Fibroblast of mammary gland (primary cell): Measurements from ENCODE around the gene ANAPC7.
"Not testable (repeated sequence)": the region's sequence is repeated elsewhere in the genome, so short reads cannot be mapped to it uniquely, and the experiment has no call there.

Source experiments
- DNase-seq: peaks from one replicate; pipeline ENCODE4 v3.0.0-alpha.2; 2010; ENCODE audit warnings: low read depth
- H3K4me3 ChIP-seq: 2 replicates; pipeline ENCODE4 v1.5.1; 2011; ENCODE audit warnings: low read depth, mild to moderate bottlenecking, low read length, moderate library complexity; ENCODE audit not compliant: control insufficient read depth
- CTCF ChIP-seq: conservative IDR thresholded peaks from 2 replicates; pipeline ENCODE4 v1.5.1; 2011; ENCODE audit warnings: low read depth, low read length, inconsistent platforms; ENCODE audit not compliant: control insufficient read depth, insufficient read depth

ANAPC7 gene

GRCh38 chr12:110366321-110367142 is 37.0 kb downstream of the ANAPC7 start:
- no peak overlapping the region for H3K4me3 ChIP-seq
- TF ChIP-seq CTCF = no peak
- no peak for DNase-seq

GRCh38 chr12:110365489-110366320 is 37.8 kb downstream of the ANAPC7 start:
- TF ChIP-seq CTCF = no peak
- no peak for DNase-seq
- H3K4me3 ChIP-seq = no peak overlapping the region

- DNase-seq = no peak
- H3K4me3 ChIP-seq = no peak overlapping the region
- no peak for TF ChIP-seq CTCF
These were observed 42.3 kb downstream of the ANAPC7 start for GRCh38 chr12:110361216-110361615.

GRCh38 chr12:110358384-110359097 is 45.0 kb downstream of the ANAPC7 start:
- not testable (repeated sequence) for DNase-seq, H3K4me3 ChIP-seq
- TF ChIP-seq CTCF = peak; percentile 39

GRCh38 chr12:110355073-110355472 is 48.4 kb downstream of the ANAPC7 start:
- H3K4me3 ChIP-seq = no peak overlapping the region
- peak; percentile 41 for TF ChIP-seq CTCF
- no peak for DNase-seq

GRCh38 chr12:110354172-110354780 is 49.2 kb downstream of the ANAPC7 start:
- DNase-seq = no peak
- TF ChIP-seq CTCF = no peak
- no peak overlapping the region for H3K4me3 ChIP-seq
